GM21390 (cell line): ENCODE results near the gene CIPC.

Source experiments
- ATAC-seq: cut with Tn5 transposase; IDR thresholded peaks from one replicate; pipeline ENCODE4 v1.9.1; 2021; ENCODE audit not compliant: unreplicated experiment

Gene CIPC, protein sequence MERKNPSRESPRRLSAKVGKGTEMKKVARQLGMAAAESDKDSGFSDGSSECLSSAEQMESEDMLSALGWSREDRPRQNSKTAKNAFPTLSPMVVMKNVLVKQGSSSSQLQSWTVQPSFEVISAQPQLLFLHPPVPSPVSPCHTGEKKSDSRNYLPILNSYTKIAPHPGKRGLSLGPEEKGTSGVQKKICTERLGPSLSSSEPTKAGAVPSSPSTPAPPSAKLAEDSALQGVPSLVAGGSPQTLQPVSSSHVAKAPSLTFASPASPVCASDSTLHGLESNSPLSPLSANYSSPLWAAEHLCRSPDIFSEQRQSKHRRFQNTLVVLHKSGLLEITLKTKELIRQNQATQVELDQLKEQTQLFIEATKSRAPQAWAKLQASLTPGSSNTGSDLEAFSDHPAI

DNA sequence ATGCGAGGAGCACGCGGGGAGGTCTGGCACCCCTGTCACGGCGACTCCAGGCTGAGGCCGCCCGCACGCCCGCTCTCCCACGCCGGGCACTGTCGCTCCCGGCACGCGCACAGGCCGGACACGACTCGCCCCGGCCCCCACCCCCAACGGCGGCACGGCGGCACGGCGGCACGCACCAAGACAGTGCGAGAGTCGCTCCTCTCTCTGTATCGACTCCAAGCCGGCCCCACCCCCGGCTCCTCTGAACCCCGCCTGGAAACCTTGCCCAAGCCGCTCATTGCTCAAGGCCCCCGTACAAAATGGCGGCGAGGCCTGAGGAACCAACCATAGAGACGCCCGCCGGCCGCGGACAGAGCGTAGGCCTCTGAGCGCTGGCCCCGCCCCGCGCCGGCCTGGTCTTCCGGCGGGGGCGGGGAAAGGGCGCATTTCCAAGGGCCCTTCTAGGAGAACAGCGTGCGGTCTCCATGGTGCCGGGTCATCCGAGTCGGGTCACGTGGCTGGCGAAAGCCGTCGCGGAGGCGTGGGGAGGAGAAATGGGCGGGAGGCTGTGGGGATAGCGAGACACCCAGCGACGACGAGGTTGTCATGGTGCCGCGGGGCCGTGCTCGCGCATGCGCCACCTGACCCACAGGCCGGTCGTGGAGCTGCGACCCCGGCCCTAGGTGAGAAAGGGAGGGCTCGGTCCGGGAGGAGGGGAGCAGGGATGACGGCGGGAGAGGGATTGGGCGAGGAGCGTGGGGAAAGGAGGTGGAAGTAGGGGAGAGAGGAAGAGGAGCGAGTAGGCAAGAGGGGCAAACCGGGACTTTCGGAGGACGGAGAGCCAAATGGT, at the start of gene CIPC:
TSS of gene CIPC (plus strand) at position 559 of the 829 bp plus-strand sequence. CDS start 7,451 bp downstream, outside the sequence.
- peak; percentile 87 for ATAC-seq

DNA sequence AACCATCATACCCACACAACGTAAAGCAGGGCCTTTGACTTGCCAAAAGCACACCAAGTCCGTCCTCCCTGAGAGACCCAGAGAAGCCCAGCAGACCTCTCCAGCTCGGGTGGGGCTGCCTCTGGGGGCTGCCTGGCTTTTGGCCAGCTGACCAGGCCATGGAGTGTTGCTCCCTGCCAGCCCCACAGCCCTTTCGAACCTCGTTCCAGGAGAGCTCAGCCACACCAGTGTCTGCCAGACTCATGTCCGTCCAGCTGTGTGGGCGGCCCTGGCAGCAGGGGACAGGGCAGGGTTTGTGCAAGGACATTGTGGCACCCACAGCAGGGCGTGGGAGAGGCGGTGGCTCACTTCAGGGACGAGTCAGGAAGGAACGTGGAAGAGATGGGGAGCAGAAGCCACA, 46.9 kb upstream of the CIPC start:
- ATAC-seq, result no peak

DNA sequence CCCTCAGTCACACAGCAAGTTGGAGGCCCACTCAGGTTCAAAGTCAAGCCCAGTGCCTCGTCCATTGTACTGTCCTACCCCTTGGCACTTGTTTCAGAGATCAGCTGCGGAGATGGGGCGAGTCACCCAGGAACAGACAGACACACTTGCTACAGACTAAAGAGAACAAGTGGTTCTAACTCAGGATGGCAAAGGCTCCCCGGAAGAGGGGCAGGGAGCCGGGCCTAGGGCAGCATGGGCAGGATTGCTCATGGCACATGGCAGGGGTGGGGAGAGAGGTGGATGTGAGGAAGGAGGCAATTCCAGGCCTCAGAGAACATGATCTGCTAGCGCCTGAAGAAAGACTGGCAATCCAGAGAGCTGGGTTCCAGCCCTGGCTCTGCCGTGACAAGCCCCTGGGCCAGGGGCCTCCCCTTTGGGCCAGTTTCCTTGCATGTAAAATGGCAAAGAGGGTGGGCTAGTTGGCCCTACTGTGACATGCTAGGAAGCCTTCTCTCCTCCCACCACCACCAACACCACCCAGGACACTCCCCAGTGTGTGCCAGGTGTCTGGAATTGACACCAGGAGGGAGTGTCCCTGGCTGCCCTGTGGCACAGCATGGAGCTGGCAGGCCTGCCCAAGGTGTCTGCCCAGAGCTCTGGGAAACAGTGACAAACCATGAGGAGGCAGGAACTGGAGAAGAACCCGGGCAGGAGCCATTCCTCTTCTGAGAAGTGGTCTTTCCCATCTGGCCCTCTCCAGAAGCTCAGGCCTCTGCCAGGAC, 45.6 kb upstream of the CIPC start:
- no peak for ATAC-seq

DNA sequence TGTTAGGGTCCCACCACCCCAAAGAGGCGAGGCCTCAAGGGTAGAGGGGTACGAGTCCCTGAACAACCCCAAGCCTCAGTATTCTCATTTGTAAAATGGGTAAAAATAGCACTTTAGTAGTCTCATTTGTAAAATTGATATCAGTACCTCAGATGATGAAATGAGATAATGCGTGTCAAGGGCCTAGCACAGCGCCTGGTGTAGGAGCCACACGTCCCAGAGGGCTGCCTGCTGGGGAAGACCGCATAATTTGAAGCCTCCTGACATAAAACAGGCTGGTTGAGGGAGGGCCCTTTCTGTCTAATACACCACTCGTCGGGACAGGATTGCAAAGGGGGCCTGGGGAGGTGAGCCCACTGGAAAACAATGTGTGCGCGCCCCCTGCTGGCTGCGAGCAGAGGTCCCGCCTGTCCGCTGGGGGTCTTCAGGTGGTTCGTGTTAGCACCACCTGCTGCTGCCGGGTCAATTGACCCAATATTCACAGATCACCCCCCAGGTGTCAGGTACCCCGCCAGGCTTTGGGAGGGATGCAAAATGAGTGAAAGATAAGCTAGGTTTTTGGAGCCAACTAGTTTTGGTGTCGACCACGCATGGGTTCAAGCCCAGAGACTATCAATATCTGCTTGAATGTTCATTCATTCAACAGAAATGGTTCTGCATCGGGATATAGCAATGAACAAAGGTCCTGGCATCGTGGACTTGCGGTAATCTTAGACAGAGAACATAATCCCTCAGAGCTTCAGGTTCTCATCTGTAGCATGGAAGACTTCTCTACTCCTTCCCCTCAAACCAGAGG, 44.8 kb upstream of the CIPC start:
- ATAC-seq, result peak; percentile 51

DNA sequence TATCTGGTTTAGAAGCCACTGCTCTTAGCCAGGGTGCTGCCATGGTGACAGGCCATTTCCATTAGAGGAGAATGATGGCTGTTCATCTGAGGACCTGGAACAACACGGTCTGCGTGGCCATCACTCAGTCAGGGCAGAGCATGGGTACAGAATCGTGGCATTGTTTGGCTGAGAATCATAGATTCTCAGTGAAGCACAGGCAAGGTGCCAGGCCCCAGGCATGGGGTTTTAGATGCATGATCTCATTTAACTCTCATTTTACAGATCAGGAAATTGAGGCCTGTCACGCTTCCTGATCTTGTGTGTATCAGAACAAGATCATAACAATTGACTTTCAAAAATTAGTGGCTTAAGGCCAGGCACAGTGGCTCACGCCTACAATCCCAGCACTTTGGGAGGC, 42.8 kb upstream of the CIPC start:
- ATAC-seq, result no peak

DNA sequence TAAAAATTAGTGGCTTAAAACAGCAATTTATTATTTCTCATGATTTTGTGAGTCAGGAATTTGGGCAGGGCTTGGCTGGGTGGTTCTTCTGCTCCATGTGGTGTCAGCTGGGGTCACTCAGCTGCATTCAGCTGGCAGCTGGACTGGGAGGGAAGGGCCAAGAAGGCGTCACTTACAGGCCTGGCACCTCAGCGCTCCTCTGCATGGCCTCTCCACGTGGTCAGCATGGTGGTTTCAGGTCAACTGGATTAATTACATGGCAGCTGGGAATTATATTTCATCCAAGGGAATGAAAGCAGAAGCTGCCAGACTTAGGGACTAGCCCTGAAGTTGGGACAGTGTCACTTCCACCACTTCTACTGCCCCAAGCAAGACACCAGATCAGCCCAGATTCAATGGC, 42.1 kb upstream of the CIPC start:
- no peak for ATAC-seq

DNA sequence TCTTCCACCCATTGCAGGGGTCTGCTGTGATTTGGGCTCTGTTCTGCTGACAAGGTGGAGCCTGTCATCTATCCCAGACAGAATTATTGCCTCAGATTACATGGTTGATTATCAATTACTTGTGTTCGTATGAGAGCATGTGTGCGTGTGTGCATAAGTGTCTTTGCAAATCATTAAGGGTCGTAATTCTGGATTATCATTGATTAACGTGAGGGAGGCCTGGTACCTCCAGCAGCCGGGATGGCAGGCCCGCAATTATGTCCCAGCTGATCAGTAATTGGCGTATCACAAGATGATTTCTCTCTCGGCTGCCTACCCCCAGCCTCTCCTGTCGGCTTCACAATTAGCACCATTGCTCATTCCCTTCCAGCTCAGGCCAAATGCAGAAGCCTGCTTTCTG, 39.9 kb upstream of the CIPC start:
- ATAC-seq, result no peak

DNA sequence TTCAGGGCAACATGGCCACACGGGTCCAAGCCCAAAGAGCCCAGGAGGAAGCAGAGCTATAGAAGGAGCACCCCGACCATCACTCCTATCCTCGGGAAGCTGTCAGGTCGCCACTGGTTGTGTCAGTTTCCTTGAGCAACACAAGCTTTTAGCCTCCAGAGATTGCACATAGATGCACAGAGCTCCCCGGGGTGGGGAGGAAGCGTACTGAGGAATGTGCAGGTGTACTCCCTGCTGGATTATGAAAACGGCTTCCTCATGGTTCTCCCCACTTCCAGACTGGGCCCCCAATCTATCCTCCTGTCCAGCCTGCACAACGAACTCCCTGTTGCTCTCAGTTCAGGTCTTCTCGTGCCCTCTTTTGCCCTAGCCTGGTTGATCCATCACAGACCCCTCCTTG, 39.3 kb upstream of the CIPC start:
- no peak for ATAC-seq

DNA sequence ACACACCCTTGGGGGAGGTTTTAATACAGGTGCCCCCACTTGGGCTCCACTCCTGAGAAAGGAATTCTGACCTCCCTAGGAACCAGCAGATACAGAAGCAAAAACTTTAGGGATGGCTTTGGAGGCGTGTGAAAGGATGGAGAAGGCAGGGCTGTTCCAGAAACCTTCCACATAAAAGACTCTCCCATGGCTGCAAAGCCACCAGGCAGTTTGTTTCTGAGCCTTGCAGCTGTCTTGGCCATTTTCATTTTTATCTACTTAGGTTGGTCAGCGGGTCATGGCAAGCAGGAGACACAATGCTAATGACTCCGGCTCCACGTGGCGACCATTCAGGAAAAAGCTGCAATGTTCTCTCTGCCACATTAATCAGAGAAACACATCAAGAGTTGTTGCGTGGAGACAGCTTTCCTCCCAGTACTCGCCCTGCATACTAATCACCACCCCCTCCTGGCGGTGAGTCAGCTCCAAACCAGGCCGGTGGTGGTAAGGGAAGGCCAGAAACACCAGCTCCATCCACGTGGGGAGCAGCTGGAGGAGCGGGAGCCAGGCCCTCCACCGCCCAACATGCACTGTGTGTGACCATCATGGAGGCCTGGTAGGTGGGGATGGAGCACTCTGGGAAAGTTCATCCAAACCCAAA, 38.7 kb upstream of the CIPC start:
- ATAC-seq, result no peak

DNA sequence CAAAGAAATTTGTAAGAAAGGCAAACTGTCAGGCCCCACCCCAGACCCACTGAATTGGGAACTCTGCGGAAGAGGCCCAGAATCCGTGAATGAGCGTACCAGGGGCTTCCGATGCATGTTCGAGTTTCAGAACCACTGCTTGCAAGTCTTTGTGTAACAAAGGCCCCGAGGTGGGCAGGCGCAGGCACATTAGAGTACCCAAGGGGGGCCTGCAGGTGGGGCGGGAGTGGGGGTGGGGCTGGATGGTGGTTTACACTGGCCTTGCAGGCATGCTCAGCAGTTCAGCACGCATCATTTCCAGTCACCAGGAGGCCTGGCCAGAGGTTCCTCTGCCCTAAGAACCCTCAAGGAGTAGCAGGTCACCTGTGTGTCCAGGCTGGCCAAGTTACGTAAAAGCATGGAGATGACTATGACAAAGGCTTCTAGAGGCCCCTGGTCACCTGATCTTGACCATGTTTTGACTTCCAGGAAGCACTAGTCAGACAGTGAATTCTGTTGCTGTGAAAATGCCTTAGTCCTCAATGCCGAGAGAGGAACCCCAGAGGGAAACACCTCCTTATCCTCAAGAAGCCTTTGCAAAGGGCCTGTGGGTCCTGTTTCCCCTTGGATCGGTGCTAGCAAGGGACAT, 36.3 kb upstream of the CIPC start:
- ATAC-seq, result no peak

DNA sequence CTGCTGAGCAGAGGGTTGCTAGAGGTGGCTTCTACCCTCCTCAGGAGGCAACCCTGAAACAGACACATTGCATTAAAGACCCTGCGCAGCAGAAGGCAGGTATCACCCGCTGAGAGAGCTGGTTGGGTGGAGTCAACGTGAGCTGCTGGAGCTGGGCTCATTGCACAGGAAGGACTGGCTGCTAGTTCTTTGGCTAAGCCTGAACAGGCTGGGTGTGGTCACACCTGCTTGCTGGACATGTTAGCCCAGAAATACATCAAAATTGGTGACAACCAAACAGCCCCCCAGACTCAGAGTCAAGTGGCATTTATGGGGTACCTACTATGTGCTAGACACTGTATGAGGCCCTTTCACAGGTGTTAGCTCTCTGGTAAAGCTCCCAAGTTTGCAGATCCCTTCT, 35.8 kb upstream of the CIPC start:
- no peak for ATAC-seq

DNA sequence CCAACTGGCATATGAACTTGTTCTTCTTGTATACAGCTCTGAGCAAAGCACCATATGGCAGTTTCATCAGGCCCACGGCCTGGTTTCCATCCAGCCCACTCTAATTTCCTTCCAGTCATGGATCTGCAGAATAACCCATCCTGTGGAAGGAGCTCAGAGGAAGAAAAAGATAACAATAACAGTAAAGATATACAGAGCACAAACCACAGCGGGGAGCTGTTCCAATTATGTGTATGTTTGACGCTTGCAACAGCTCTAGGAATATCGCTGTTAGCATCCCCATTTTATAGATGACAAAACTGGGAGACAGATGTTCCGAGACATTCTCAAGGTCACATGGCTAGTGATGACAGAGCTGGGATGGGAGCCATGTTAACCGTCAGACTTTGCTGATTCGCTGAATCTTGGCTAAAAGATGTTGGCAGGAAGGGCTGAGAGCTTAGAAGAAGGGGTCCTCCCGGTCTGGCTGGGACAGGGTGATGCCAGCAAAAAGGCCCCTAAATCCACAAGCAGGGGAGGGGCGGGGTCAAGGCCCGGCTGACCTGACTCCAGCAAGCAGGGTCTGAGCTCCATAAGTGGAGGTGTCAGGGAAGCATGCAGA, 34.4 kb upstream of the CIPC start:
- no peak for ATAC-seq

DNA sequence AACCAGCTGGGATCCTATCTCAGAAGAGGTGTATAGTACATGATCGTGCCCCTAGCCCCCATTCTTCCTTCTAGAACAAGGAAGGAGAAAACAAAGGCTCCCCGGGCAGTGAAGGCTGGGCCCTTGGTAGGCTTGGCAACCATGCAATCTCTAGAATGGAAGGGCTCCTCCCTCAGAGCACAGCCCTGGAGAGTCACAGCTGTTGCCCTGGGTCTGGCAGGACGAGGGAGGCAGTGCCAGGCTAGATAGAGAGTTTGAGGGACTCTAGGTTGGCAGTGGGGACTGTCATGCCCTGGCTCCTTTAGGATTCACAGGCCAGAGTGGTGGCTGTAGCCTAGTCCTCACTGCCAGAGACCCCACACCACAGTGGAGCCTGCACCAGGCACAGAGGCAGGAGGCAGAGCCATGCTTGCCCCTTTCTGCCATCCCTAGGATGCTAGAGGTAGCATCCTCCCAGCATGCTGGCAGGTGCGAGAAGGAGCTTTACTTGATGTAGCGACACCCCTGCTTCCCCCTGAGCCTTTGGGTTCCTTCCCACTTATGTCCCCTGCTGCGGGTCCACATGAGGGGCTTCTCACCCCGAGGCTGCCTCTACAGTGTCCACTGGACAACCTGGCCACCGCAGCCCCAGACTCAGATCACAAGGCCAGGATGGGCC, 33.4 kb upstream of the CIPC start:
- no peak for ATAC-seq

DNA sequence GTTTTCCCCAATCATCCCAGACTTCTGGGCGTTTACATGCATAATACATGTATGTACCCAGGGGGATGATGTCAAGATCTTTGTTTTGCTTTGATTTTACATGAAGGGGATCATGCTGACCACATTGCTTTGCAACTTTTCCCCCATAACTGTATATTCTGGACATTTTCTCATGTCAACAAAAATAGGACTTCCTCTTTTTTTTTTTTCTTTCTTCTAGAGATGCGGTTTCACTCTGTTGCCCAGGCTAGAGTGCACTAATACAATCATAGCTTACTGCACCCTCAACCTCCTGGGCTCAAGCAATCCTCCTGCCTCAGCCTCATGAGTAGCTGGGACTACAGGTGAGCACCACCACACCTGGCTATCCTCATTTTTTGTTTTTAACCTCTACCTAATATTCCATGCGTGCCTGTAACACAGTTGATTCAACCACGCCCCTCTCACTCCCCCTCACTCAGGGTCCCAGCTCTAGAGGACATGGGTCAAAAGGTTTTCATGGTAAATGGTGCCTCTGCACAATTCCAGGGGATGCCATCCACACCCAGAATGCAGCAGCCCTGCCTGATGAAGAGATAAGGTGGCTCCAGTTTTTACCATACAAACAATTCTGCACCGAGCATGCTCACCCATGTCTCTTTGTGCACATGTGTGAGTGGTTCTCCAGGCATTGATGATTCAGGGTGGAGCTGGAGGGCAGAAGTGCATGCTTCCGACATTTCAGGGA, 32.0 kb upstream of the CIPC start:
- no peak for ATAC-seq

DNA sequence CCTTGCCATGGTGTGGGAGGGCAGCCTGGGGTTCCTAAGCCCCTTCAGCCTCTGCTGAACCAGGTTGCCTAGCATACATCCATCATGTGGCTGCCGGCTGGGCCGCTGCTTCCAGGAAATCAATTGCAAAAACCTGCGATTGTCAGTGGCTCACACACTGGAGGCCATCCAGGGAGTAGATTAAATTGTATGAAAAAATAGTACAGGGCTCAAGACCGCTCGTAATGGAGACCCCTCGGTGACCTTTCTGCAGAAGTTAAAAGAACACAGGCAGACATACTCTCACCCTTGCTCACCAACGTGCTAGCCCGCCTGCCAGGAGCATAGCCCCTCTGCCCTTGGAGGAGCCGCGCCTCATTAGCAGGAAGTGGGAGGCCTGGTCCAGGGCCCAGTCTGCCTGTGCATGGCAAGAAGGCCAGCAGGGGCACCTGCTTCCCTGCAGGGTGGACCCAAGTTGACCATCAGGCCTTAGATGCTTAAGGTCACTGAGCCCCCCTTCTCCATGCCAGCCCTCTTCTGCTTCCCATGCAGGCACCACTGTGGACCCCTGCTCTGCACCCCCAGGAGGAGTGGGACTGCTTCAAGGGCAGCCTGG, 31.4 kb upstream of the CIPC start:
- ATAC-seq, result no peak

DNA sequence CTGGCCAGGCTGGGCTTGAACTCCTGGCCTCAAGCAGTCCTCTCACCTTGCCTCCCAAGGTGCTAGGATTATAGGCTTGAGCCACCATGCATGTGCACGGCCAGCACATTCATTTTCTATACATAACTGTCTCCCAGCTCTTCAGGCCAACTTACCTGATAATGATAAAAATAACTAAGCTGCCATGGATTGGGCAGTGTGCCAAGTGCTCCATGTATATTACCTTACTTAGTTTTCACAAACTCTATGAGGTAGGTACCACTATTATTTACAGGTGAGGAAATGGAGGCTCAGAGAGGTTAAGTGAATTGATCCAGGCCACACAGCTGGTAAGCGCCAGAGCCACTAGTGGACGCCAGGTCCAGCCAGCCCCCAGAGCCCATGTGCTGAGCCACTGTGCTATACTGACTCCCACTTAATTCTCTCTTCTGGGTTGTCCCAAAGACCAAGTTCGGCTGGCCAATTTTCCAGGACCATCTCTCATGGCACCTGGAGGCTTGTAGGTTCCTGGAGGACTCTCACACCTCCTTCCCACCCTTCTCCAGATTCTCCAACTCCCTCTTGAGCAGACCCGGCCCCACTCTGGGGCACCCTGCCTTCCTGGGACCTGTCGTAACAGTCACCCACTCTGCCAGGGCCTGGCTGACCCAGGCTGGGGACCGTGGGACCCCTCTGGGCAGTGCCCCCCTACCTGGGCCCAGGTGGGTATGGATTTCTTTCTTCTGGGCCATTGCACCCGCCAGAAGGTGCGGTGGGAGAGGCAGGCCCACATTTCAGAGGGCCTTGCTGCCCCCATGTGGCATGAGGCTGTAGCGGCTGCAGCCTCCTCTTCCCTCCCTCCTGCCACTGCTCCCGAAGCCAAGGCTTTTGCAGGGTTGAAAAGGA, 30.2 kb upstream of the CIPC start:
- no peak for ATAC-seq
